GM12878 (cell line): Measurements from ENCODE around the gene PCP2. TPM values are rescaled to one million over a fixed set of nuclear protein-coding genes. Genes with fewer than 3 reads are reported as not detected.

Experiments
- ATAC-seq: fragments of 200-7000 bp; cut with Tn5 transposase; 3 replicates; pipeline ENCODE4 v1.9.1; 2020; ENCODE audit warnings: mild to moderate bottlenecking, moderate library complexity
- BruUV-seq: library from RNA; stranded (reverse); fragments of 400-500 nt; replicated peaks from 2 replicates; lab custom pipeline; 2021; lab: Mats Ljungman, UMichigan
- CTCF ChIA-PET: fragments of 300-600 bp; sonication (Branson Sonifier 250); formaldehyde crosslinking; extraction: SDS; loops from one replicate; lab custom pipeline; 2021; ENCODE audit warnings: inconsistent platforms; lab: Yijun Ruan, JAX
- POLR2A ChIA-PET: fragments of 350-600 bp; formaldehyde crosslinking; extraction: SDS; loops from one replicate; lab custom pipeline; 2021; ENCODE audit warnings: inconsistent platforms; lab: Charles Lee
- RAD21 ChIA-PET: fragments of 300-600 bp; sonication (Branson Sonifier 250); formaldehyde crosslinking; loops from one replicate; lab custom pipeline; 2023; ENCODE audit warnings: antibody characterized with exemption; ENCODE audit not compliant: unreplicated experiment; lab: Charles Lee
- SMC1A ChIA-PET: fragments of 300-600 bp; sonication (Branson Sonifier 250); formaldehyde crosslinking; loops from one replicate; lab custom pipeline; 2023; ENCODE audit not compliant: unreplicated experiment, uncharacterized antibody; lab: Charles Lee
- DNase-seq: peaks from one replicate; pipeline ENCODE4 v3.0.0-alpha.2; 2011; ENCODE audit warnings: low read depth, low spot score
- FAIRE-seq: peaks from 3 replicates; lab custom pipeline; 2011; peaks lifted over from hg19 to GRCh38; lab: Jason Lieb, UNC
- H2AFZ ChIP-seq: 2 replicates; pipeline ENCODE4 v1.6.0; 2011; ENCODE audit warnings: low read depth, low read length, control low read depth; ENCODE audit not compliant: control insufficient read depth
- H3K27ac ChIP-seq: 2 replicates; pipeline ENCODE4 v1.5.1; 2011; ENCODE audit warnings: control low read depth; ENCODE audit not compliant: control insufficient read depth, insufficient read depth
- H3K27me3 ChIP-seq, 2 experiments: replicated peaks in 1 of 2; 2 replicates each; pipeline versions ENCODE4 v1.6.0 to v1.6.1; 2011; ENCODE audit warnings: low read length in 1 of 2; ENCODE audit not compliant: control insufficient read depth in 2 of 2, insufficient read depth in 2 of 2
- H3K36me3 ChIP-seq, 2 experiments: 2 replicates each; pipeline ENCODE4 v1.5.1; 2011; ENCODE audit warnings: low read length in 1 of 2; ENCODE audit not compliant: control insufficient read depth in 2 of 2, insufficient read depth in 2 of 2
- H3K4me1 ChIP-seq: 2 replicates; pipeline ENCODE4 v1.6.1; 2011; ENCODE audit warnings: mild to moderate bottlenecking, low read length, moderate library complexity, mixed read lengths; ENCODE audit not compliant: control insufficient read depth, insufficient read depth
- H3K4me2 ChIP-seq: 2 replicates; pipeline ENCODE4 v1.6.0; 2011; ENCODE audit warnings: control low read depth; ENCODE audit not compliant: control insufficient read depth, insufficient read depth
- H3K4me3 ChIP-seq: fragments of 200-600 bp; sonication (generic); 2 replicates; pipeline ENCODE4 v1.5.1; 2016
- H3K79me2 ChIP-seq: 2 replicates; pipeline ENCODE4 v1.6.0; 2011; ENCODE audit warnings: low read length; ENCODE audit not compliant: control insufficient read depth, insufficient read depth
- H3K9ac ChIP-seq: 2 replicates; pipeline ENCODE4 v1.8.0; 2011; ENCODE audit warnings: low read length, control low read depth, mixed read lengths; ENCODE audit not compliant: control insufficient read depth, insufficient read depth
- H3K9me3 ChIP-seq: replicated peaks from 3 replicates; pipeline ENCODE4 v1.5.1; 2011; ENCODE audit warnings: mild to moderate bottlenecking, low read length; ENCODE audit not compliant: control insufficient read depth, insufficient read depth
- H4K20me1 ChIP-seq: 2 replicates; pipeline ENCODE4 v1.6.0; 2011; ENCODE audit not compliant: control insufficient read depth, insufficient read depth
- PBX3 ChIP-seq: IDR thresholded peaks from 2 replicates; pipeline ENCODE4 v1.6.1; 2011; ENCODE audit warnings: mild to moderate bottlenecking, low read depth, low read length, moderate library complexity; ENCODE audit not compliant: insufficient replicate concordance
- TAF1 ChIP-seq: IDR thresholded peaks from 2 replicates; pipeline ENCODE4 v1.6.1; 2011; ENCODE audit warnings: mild to moderate bottlenecking, low read depth, low read length, borderline replicate concordance
- ZBTB40 ChIP-seq: fragments of 450-650 bp; IDR thresholded peaks from 2 replicates; pipeline ENCODE4 v1.6.1; 2016; ENCODE audit warnings: mild to moderate bottlenecking, moderate library complexity, borderline replicate concordance
- whole genome bisulfite sequencing: methylation state at CpG from one replicate; pipeline ENCODE4 v1.1.6; 2016; ENCODE audit warnings: low lambda C conversion rate; ENCODE audit not compliant: insufficient replicate concordance, insufficient coverage; ENCODE audit errors: missing lambda C conversion rate; 5-methylcytosine and 5-hydroxymethylcytosine counted together
- in situ Hi-C: fragments of 300-500 bp; cut with MboI; formaldehyde crosslinking; loops from 9 replicates; pipeline ENCODE4 v1.14.3; 2018; ENCODE audit warnings: mixed read lengths
- intact Hi-C: fragments of 100-400 bp; cut with micrococcal nuclease; formaldehyde crosslinking; loops from one replicate; pipeline ENCODE4 v1.14.2; 2022; ENCODE audit not compliant: unreplicated experiment
- polyA plus RNA-seq, 11 experiments: library from polyadenylated mRNA; depleted of rRNA in 4 of 11; unstranded in 6 of 11; stranded (reverse) in 5 of 11; fragments of >200 nt; fragmentation: Nextera tagmentation in 4 of 11; fragmentation: Illumina TruSeq in 1 of 11; extraction: Ambion mirVana in 4 of 11; extraction: Trizol in 1 of 11; gene quantifications; 1 replicate in 1 of 11; 2 replicates in 10 of 11; pipeline versions ENCODE4 v1.2.1 to v1.2.3, GENCODE V29; 2011 to 2016; ENCODE audit warnings: inconsistent platforms in 2 of 11, missing spikeins in 2 of 11, low read depth in 1 of 11
- total RNA-seq, 4 experiments: library from RNA; depleted of rRNA in 3 of 4; stranded (reverse); fragments of >200 nt in 3 of 4; fragmentation: Illumina TruSeq in 1 of 4; extraction: Trizol in 1 of 4; gene quantifications; 2 replicates each; pipeline versions ENCODE4 v1.2.1 to v1.2.3, GENCODE V29; 2013 to 2021
- TF ChIP-seq, protein P1 (sequence below): fragments of 150-350 bp; IDR thresholded peaks from 2 replicates; pipeline ENCODE4 v1.6.1; 2014; ENCODE audit warnings: mild to moderate bottlenecking, low read depth, low read length

The PCP2 gene
- total and polyA plus RNA-seq, 10 of the 15 experiments (the other 5 are each of a cell fraction or from before 2014, with no cell fraction given) = 0.10 to 0.62 (median 0.31) TPM; not detected in 5

GRCh38 chr19:7665076-7665475 lies 31.6 kb upstream of the PCP2 start:
- Histone ChIP-seq H3K9me3 (no peaks in the 10 kb centered on the region), H3K9ac (no peak overlapping the region), H3K27ac (no peak overlapping the region), H3K4me1 (no peaks in the 10 kb centered on the region), H3K27me3 (0 out of 4 replicates have a peak, but pooled peaks cover 0 to 1% of the 10 kb centered on the region in 2 experiments), H4K20me1 (no peaks in the 10 kb centered on the region), H3K36me3 (no peaks in the 10 kb centered on the region), H3K4me3 (no peak overlapping the region), H3K79me2 (no peaks in the 10 kb centered on the region), H2AFZ (no peak overlapping the region), H3K4me2 (no peak overlapping the region)
- WGBS = 48% methylated on average over 4 of the region's 4 CpGs
- ATAC-seq (no peak), DNase-seq (no peak), FAIRE-seq (no peak)
- BruUV-seq = no TSS peak
- CTCF ChIA-PET = interaction anchor here (1.1 kb wide), 1 partner anchor 97 kb away, joined by 3 read pairs; no protein-coding TSS in a partner anchor
- POLR2A ChIA-PET = no interaction called here
- no peak for TF ChIP-seq ZBTB40
- no peak for TF ChIP-seq PBX3
- TF ChIP-seq TAF1 = no peak
- TF ChIP-seq, protein P1, sequence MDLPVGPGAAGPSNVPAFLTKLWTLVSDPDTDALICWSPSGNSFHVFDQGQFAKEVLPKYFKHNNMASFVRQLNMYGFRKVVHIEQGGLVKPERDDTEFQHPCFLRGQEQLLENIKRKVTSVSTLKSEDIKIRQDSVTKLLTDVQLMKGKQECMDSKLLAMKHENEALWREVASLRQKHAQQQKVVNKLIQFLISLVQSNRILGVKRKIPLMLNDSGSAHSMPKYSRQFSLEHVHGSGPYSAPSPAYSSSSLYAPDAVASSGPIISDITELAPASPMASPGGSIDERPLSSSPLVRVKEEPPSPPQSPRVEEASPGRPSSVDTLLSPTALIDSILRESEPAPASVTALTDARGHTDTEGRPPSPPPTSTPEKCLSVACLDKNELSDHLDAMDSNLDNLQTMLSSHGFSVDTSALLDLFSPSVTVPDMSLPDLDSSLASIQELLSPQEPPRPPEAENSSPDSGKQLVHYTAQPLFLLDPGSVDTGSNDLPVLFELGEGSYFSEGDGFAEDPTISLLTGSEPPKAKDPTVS = no peak
- SMC1A ChIA-PET = no interaction called here
- RAD21 ChIA-PET = no interaction called here
- intact Hi-C loops = no loop called here
- in situ Hi-C loops = no loop called here
